SJSA1 (cell line): ENCODE measurements around the gene CYP4B1. TPM values are rescaled to one million over a fixed set of nuclear protein-coding genes. Genes with fewer than 3 reads are reported as not detected.
"Not testable (repeated sequence)": the region's sequence is repeated elsewhere in the genome, so short reads cannot be mapped to it uniquely, and the experiment has no call there.

ENCODE experiments used
- DNase-seq, 2 experiments: peaks; one replicate each; pipeline ENCODE4 v3.0.0-alpha.2; 2015 to 2020; ENCODE audit warnings: low spot score in 2 of 2, low read depth in 1 of 2
- H3K27ac ChIP-seq: fragments of 250-450 bp; sonication (Bioruptor Pico); 2 replicates; pipeline ENCODE4 v1.5.1; 2020; ENCODE audit warnings: mild to moderate bottlenecking, moderate library complexity
- H3K27me3 ChIP-seq: fragments of 250-450 bp; sonication (Bioruptor Pico); replicated peaks from 2 replicates; pipeline ENCODE4 v1.5.1; 2020; ENCODE audit warnings: mild to moderate bottlenecking, moderate library complexity
- H3K36me3 ChIP-seq: fragments of 250-450 bp; sonication (Bioruptor Pico); 2 replicates; pipeline ENCODE4 v1.5.1; 2020; ENCODE audit warnings: mild to moderate bottlenecking
- H3K4me1 ChIP-seq: fragments of 250-450 bp; sonication (Bioruptor Pico); replicated peaks from 2 replicates; pipeline ENCODE4 v1.6.1; 2021; ENCODE audit warnings: mild to moderate bottlenecking
- H3K4me3 ChIP-seq: fragments of 250-450 bp; sonication (Bioruptor Pico); 2 replicates; pipeline ENCODE4 v1.5.1; 2020; ENCODE audit warnings: mild to moderate bottlenecking
- H3K9me3 ChIP-seq: fragments of 250-450 bp; sonication (Bioruptor Pico); replicated peaks from 2 replicates; pipeline ENCODE4 v1.5.1; 2020; ENCODE audit warnings: mild to moderate bottlenecking
- total RNA-seq: library from RNA; depleted of rRNA; stranded (reverse); fragments of >200 nt; shearing (Covaris generic); gene quantifications from 2 replicates; pipeline ENCODE4 v1.2.3, GENCODE V29; 2014; rRNA removed

The CYP4B1 gene
- not detected in 2 replicates for total RNA-seq

DNA sequence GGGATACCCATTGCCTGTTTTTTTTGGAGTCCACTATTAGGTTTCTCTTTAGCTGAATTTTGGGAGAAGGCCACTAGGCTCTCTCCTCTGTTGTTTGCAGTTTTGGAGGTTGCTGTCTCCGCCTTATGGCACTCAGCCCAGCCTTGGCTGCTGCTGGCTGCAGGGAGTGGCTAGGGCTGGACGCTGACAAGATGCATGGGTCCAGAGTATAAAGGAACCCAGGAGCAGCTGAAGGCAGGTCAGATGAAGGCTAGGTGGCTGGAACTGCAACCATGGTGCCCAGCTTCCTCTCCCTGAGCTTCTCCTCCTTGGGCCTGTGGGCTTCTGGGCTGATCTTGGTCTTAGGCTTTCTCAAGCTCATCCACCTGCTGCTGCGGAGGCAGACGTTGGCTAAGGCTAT, at the start of gene CYP4B1:
Gene CYP4B1 (plus strand): TSS at position 237 of the 400 bp plus-strand sequence. CDS start 36 bp downstream, at position 273.
- Histone ChIP-seq H3K27ac (no peak within 1 kb of the TSS), H3K4me3 (no peak within 1 kb of the TSS), H3K27me3 (no peaks in the 10 kb centered on the region), H3K36me3 (no peaks in the 10 kb centered on the region), H3K4me1 (no peaks in the 10 kb centered on the region), H3K9me3 (no peaks in the 10 kb centered on the region)
- DNase-seq: no peak

DNA sequence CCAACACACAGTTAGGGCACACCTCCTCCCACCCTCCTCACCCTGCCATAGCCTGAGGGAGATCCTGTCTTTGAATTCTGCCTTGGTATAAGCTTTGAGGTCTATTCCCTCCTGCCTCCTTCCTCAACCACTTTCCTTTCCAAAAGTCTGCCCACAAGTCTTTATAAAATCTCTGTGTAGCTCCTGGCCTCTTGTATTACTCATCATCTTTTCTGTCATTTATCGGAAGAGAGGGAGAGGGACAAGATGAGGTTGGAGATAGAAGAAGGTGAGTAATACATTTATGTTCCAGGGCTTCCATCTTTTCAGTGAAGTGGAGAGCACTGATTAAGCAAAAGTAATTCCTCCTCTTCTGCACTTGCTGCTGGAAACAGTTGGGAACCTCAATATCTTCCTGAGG, 49.4 kb upstream of the CYP4B1 start:
- no peaks in the 10 kb centered on the region for H3K4me1 ChIP-seq
- no peak overlapping the region for H3K27ac ChIP-seq
- no peak overlapping the region for H3K4me3 ChIP-seq
- no peaks in the 10 kb centered on the region for H3K36me3 ChIP-seq
- peaks cover 5% of the 10 kb centered on the region; the same call in 1 of the 2 replicates for H3K27me3 ChIP-seq
- DNase-seq: no peak
- no peaks in the 10 kb centered on the region for H3K9me3 ChIP-seq

DNA sequence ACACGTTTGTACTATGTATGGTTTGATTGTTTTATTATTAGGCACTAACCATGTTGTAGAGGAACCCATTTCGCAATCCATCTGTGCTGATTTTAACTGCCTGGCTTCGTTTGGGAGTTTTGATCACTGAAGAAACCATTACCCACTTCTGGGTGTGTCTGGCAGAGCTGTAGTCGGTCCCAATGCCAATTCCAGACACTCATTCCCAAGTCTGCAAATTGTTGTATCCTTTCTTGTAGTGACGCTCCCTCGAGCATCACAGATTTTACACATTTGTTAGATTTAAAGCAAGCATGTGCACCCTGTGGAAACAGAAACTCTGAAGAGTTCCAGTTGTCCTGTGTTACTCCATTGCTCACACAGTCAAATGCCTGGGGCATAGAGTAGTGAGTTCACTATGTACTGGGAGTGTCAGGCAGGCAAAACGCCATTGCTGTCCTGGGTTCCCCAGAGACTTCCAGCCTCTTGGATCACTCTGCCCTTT, 48.9 kb upstream of the CYP4B1 start:
- H3K4me3 ChIP-seq: no peak overlapping the region
- no peaks in the 10 kb centered on the region for H3K36me3 ChIP-seq
- H3K27ac ChIP-seq: no peak overlapping the region
- no peaks in the 10 kb centered on the region for H3K4me1 ChIP-seq
- no peak for DNase-seq
- H3K27me3 ChIP-seq: peaks cover 5% of the 10 kb centered on the region; the same call in 1 of the 2 replicates
- no peaks in the 10 kb centered on the region for H3K9me3 ChIP-seq

DNA sequence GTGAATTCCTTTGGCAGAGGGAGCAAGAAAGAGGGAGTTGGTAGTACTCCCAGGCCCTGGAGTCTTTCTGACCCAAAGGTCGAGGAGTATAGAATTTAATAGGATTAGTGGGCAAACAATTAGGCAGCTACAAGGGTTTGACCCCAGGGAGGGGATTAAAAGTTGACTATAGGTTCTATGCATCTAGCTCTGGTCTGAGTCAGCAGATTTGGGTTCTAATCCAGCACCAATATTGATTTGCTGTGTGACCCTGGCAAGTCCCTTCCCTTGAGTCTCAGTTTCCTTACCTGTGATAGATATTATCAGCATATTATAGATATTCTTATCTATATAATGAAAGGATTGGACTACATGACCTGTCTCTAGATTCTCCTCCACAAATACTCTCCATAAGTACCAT, 44.9 kb upstream of the CYP4B1 start:
- Histone ChIP-seq H3K4me3 (no peak overlapping the region), H3K9me3 (no peaks in the 10 kb centered on the region), H3K27me3 (peaks cover 5% of the 10 kb centered on the region; the same call in 1 of the 2 replicates), H3K4me1 (no peaks in the 10 kb centered on the region), H3K36me3 (no peaks in the 10 kb centered on the region), H3K27ac (no peak overlapping the region)
- no peak for DNase-seq

DNA sequence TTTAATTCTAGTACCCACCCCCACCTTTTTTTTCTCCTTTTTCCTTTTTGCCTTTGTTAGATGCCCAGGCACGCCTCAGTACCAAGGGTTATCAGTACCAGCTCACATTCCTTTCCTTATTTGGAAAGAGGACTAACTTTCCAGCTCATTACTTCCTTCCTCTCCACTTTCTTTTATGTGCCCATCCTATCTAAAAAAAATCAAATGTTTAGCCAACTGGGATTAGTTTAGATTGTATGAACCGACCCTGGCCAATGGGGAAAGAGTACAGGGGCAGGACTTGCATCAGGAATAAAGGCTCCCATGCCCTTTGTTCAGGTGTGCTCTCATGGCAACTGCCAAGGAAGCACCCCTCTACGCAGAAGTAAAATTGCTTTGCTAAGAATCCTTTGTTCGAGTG, 44.1 kb upstream of the CYP4B1 start:
- not testable (repeated sequence) for H3K27me3 ChIP-seq, H3K4me1 ChIP-seq, H3K27ac ChIP-seq, H3K9me3 ChIP-seq, DNase-seq, H3K36me3 ChIP-seq, H3K4me3 ChIP-seq

DNA sequence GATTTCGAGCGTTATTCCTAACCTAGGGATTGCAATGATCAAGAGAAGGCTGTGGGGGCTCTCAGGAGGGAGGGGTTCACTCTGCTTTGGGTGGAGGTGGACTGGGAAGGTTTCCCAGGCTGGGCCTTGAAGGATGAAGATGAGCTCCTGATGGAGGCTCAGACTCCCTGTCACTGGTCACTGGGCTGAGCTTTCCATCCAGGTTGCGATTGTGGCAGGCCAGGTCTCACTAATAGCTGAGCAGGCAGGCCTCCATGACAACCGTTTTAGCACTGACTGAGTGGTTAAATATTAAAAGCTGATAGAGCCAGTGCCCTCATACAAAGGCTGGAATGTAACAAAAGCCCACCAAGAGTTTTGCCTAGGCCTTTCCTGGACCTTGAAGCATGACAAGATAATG, 43.7 kb upstream of the CYP4B1 start:
- H3K9me3 ChIP-seq: no peaks in the 10 kb centered on the region
- no peak overlapping the region for H3K27ac ChIP-seq
- H3K4me1 ChIP-seq: no peaks in the 10 kb centered on the region
- no peak for DNase-seq
- no peaks in the 10 kb centered on the region for H3K36me3 ChIP-seq
- no peak overlapping the region for H3K4me3 ChIP-seq
- H3K27me3 ChIP-seq: peaks cover under 1% of the 10 kb centered on the region; the same call in 1 of the 2 replicates

DNA sequence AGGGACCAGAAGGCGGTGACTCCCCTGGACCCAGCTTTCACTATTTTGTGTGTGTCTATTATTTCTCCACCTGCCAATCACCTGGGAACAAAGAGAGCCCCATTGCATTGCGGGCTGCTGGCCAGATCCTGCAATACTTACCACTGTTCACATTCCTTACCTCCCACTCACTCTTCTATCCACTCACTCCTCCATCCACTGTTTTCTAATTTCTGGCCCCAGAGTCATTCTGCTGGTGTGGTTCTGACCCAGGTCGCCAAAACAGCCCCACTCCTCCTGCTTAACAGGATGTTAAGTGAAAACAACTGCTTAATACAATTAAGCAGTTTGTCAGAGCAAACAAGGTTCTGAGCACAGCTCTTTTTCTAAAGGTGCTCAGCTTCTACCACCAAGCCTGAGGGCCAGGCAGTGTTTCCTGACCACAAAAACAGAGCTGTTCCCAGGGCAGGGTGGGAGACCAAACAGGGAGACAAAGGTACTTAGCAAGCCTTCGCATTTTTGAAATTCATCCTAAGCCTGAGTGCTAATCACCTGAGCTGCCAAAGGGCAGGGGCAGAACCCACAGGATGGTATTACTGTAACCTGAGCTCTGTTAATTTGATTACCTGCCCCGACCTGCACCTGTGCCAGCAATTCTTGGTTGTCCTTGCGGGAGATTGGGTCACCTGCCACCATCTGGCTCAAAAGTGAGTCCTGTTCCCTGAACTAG, 41.4 kb upstream of the CYP4B1 start:
- Histone ChIP-seq H3K27ac (no peak overlapping the region), H3K27me3 (no peaks in the 10 kb centered on the region; the same call in 1 of the 2 replicates), H3K4me3 (no peak overlapping the region), H3K9me3 (no peaks in the 10 kb centered on the region), H3K4me1 (no peaks in the 10 kb centered on the region), H3K36me3 (no peaks in the 10 kb centered on the region)
- no peak for DNase-seq

DNA sequence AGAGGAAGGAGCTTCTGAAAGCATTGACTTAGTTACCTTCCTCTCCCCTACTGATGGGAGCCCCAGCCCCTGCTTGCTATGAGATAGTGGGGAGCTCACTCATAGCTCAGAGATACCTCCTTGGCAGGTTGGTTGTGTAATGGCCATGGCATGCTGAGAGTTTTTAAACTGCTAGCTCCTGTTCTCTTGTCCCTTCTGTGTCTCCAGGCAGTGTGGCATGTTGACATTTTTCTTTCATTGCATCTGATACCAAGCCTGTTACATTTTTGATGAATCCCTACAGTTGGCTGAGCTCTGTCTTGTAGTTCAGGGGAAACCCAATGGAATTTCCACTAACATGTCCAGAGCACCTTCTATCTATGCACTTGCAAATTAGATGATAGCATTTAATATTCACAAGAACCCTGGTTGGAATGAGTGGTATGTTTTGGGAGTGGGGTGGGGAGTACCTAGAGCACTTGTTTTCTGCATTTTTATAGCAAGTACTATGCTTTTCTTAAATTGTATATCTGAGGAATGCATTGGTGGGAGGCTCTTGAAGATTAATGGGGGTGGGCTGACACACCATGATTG, 40.8 kb upstream of the CYP4B1 start:
- H3K27me3 ChIP-seq: no peaks in the 10 kb centered on the region; the same call in 1 of the 2 replicates
- no peak for DNase-seq

DNA sequence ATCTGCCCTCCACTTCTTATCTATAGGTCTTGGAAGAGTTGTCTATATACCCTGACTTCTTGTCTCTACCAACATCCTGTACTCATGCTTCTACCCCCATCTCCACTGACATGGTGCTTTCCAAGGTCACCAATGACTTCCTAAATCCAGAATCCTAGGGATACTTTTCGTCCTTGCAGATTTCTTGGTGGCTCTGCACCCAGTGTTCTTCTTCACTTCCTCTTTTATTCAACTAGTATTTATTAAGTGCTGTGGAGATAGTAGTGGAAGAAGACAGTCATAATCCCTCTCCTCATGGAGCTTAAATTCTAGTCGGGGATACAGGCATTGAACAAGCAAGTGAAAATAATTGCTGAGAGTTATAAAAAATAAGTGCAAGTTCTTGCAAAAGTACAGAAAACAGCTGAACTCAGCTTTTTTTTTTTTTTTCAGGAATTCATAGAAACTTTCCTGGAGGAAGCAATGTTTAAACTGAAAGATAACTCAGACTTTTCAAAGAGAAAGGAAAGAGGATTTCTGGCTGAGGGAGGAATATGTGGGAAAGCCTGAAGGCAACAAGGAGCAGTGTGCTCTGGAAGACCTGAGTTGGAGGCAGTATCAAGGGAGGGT, 38.2 kb upstream of the CYP4B1 start:
- no peaks in the 10 kb centered on the region; the same call in 1 of the 2 replicates for H3K27me3 ChIP-seq
- H3K9me3 ChIP-seq: no peaks in the 10 kb centered on the region
- no peaks in the 10 kb centered on the region for H3K36me3 ChIP-seq
- H3K27ac ChIP-seq: no peak overlapping the region
- H3K4me3 ChIP-seq: no peak overlapping the region
- no peak for DNase-seq
- no peaks in the 10 kb centered on the region for H3K4me1 ChIP-seq

More for the DNA sequence above, 40.8 kb upstream of the CYP4B1 start:
- no peaks in the 10 kb centered on the region for H3K36me3 ChIP-seq
- H3K4me1 ChIP-seq: no peaks in the 10 kb centered on the region
- H3K9me3 ChIP-seq: no peaks in the 10 kb centered on the region
- H3K27ac ChIP-seq: no peak overlapping the region
- H3K4me3 ChIP-seq: no peak overlapping the region

DNA sequence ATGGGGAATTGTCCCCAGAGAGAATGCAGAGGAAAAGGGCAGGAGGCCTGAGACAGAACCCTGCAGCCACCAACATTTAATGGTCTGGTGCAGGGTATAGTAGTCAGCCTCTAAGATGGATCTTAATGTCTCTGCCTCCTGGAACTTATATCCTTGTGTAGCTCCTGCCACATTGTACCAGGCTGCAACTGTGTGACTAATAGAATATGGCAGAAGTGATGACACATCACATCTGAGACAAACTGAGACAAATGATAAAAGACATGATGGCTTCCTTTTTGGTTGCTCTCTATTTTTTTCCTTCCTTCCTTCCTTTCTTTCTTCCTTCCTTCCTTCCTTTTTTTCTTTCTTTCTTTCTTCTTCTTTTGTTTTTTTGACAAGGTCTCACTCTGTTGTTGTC, 37.1 kb upstream of the CYP4B1 start:
- no peaks in the 10 kb centered on the region; the same call in 1 of the 2 replicates for H3K27me3 ChIP-seq
- no peak for DNase-seq
- no peaks in the 10 kb centered on the region for H3K4me1 ChIP-seq
- no peaks in the 10 kb centered on the region for H3K36me3 ChIP-seq
- H3K27ac ChIP-seq: no peak overlapping the region
- no peak overlapping the region for H3K4me3 ChIP-seq
- H3K9me3 ChIP-seq: no peaks in the 10 kb centered on the region

DNA sequence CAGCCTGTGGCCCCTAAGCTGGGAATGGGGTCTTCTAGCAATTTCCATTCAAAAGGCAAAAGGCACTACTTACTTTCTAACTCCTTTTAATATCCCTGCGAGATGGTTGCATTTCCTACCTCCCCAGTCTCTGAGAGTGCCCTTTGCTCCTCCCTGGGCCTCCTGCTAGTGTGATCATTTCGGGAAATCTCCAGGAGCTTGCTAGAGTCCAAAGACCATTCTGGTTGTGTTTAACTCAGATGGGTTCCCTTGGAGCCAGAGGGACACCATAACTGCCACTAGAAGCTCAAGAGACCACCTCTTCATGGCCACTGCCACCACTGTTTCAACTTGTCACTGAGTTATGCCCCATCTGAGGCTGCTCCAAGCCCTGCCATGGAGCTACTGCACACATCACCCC, 34.4 kb upstream of the CYP4B1 start:
- H3K36me3 ChIP-seq: no peaks in the 10 kb centered on the region

DNA sequence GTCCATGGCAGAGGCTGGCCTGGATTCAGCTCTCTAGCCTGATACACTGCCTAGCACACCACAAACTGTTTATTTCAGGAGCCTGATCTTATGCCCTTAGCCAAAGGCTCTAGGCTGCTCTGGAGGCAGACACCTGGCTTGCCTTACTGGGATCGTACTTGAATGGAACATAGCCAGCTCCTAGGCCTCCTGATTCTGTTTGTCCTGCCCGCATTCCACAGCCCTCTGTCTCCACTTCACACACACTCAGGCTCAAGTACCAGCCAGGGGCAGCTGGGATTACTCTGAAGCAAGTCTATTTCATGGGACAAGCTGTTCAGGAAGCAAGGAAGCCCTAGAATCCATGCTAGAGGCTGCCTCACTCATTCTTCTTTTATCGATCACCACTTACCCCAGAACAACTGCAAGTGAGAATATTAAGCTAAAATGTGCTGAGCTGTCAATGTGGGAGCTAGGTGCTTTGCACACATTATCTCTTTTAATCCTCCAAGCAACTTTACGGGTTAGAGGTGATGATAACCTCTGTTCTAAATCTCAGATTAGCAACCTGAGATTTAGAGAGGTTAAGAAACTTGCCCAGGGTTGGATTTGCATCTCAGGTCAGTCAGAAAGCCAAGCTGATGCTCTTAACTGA, 31.1 kb upstream of the CYP4B1 start:
- DNase-seq: no peak
- H3K4me3 ChIP-seq: no peak overlapping the region
- no peaks in the 10 kb centered on the region for H3K4me1 ChIP-seq
- H3K36me3 ChIP-seq: no peaks in the 10 kb centered on the region
- peaks cover 5% of the 10 kb centered on the region for H3K9me3 ChIP-seq
- no peaks in the 10 kb centered on the region for H3K27me3 ChIP-seq
- H3K27ac ChIP-seq: no peak overlapping the region

More for the DNA sequence above, 34.4 kb upstream of the CYP4B1 start:
- DNase-seq: no peak
- Histone ChIP-seq H3K27ac (no peak overlapping the region), H3K27me3 (no peaks in the 10 kb centered on the region), H3K4me1 (no peaks in the 10 kb centered on the region), H3K4me3 (no peak overlapping the region), H3K9me3 (no peaks in the 10 kb centered on the region; the same call in 1 of the 2 replicates)

DNA sequence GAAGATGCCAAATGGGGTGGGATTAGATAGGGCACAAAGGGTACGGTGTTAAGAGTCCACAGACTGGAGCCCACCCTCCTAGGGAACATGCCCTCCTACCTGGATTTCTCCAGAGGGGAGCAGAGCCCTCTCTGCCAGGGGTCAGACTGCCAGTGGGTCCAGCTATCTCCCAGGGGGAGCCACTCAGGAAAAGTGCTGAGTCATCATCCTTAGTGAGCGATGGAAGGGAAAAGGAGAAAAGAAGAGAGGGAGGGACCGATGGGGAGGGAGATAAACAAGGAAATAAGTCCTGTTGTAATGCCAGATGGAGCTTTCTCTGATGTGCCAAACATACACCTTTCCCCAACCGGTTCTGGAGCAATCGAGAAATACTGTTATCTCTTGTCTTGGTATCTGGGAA, 30.4 kb upstream of the CYP4B1 start:
- no peaks in the 10 kb centered on the region for H3K27me3 ChIP-seq

More for the DNA sequence above, 30.4 kb upstream of the CYP4B1 start:
- no peak for DNase-seq
- H3K4me3 ChIP-seq: no peak overlapping the region
- H3K9me3 ChIP-seq: peaks cover 5% of the 10 kb centered on the region
- no peaks in the 10 kb centered on the region for H3K36me3 ChIP-seq
- H3K4me1 ChIP-seq: no peaks in the 10 kb centered on the region
- H3K27ac ChIP-seq: no peak overlapping the region
